NCI-H187 treated with DMSO at 0.1 percent for 48 hours (cell line): ENCODE data around the gene ASRGL1.
A peak's percentile ranks its signal among the peaks of the same experiment; 100 is the strongest.
"Not testable (repeated sequence)": the region's sequence is repeated elsewhere in the genome, so short reads cannot be mapped to it uniquely, and the experiment has no call there.

Experiments
- DNase-seq: peaks from one replicate; lab custom pipeline; 2025; lab: John Stamatoyannopoulos, UW

The ASRGL1 gene

DNA sequence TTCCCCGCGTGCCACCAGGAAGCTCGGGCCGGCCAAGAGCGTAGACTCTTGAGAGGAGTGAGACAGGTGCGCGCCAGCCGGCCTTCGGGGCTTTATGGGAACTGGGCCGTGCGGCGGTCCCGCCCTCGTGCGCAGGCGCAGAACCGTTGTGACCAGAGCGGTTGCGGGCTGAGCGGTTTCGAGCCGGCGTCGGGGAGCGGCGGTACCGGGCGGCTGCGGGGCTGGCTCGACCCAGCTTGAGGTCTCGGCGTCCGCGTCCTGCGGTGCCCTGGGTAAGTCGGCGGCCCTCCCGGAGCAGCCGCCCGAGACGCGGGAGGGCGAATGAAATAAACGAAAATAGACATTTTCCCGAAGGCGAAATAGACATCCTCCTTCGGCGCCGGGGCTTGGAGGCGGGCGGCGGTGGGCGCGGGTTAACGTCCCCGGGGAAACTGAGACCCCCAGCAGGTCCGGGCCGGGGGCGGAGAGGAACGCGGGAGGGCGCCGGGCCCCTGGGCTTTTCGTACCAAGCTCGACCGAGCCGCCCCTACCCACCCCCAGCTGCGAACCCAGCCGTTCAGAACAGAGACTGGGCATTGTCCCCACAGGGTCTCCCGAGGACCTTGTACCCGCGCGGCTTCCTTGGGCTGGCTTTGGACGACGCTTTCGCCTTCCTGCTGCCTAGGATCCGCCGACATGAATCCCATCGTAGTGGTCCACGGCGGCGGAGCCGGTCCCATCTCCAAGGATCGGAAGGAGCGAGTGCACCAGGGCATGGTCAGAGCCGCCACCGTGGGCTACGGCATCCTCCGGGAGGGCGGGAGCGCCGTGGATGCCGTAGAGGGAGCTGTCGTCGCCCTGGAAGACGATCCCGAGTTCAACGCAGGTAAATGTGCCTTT, at the start of gene ASRGL1:
ASRGL1 (plus strand) TSS at position 146 of the 879 bp plus-strand sequence; CDS start at position 676, 530 bp downstream.
- peak; percentile 60 for DNase-seq

DNA sequence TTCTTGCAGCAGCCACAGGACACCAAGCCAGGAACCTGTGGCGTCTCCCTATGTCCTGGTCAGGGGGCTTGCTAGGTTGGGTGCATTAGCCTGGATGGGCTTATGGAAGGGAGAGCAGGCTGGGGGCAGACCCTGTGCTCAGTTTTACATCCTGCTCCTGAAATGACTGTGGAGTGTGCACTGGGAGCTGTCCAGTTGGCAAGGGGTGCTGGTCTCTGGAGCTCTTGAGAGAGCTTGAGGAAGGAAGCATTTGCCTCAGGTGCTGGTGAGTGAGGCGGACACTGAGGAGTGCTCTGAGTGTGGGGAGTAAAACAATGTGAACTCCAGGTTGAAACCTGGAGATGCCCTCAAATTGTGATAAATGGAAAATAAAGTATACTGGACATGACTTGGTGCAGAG, 41.7 kb upstream of the ASRGL1 start:
- DNase-seq: no peak

DNA sequence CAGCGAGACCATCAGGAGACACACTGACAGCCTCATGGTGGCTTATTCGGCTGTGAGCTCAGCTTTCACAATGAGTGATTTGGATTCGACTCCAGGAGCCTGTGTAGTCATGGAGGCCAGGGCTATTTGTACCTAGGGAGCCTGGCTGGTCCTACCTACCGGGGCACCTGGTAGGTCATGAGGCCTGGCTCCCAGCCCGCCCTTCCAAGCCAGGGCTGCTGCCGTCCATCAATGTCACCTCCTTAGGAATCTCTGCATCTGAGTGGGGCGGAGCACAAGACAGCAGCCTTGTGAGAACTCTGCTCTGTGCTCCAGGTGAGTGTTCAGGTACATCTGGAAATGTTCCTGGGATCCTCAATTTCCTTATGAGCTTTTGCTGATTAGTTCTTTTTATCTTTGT, 38.3 kb upstream of the ASRGL1 start, which contains the start of gene SCGB1D4:
SCGB1D4 (minus strand) TSS at position 101 of the 400 bp plus-strand sequence; CDS start at position 36, 65 bp downstream.
- no peak for DNase-seq

DNA sequence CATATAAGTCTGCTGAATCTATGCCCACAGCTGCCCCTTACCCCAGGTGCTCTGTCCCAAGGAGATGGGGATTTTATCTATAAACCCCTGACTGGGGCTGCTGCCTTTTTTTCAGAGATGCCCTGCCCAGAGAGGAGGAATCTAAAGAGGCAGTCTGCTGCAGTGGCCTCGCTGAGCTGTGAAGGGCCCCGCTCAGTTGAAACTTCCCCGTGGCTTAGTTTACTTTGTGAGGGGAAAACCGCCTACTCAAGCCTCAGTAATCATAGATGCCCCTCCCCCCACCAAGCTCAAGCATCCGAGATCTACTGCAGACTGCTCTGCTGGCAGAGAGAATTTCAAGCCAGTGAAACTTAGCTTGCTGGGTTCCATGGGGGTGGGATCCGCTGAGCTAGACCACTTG, 31.0 kb upstream of the ASRGL1 start:
- DNase-seq: no peak

DNA sequence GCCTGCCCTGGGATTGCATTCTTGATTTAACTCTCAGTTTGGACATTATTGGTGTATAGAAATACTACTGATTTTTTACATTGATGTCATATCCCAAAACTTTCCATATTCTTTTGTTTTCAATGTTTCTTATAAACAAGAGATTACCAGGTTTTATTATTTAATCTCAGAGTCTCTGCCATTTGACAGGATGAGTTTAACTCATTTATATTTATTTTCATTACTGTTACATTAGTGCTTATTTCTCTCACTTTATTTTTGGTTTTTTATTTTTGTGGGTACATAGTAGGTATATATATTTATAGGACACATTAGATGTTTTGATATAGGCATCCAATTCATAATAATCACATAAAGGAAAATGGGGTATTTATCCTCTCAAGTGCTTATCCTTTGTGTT, 29.3 kb upstream of the ASRGL1 start:
- no peak for DNase-seq

DNA sequence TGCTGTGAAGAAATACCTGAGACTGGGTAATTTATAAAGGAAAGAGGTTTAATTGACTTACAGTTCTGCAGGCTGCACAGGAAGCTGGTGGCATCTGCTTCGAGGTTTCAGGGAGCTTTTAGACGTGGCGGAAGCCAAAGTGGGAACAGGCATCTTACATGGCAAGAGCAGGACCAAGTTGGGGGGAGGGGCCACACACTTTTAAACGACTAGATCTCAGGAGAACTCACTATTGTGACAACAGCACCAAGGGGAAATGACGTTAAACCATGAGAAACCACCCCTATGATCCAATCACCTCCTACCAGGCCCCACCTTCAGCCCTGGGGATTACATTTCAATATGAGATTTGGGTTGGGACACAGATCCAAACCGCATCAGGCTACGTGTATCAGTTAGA, 27.3 kb upstream of the ASRGL1 start:
- DNase-seq: no peak

DNA sequence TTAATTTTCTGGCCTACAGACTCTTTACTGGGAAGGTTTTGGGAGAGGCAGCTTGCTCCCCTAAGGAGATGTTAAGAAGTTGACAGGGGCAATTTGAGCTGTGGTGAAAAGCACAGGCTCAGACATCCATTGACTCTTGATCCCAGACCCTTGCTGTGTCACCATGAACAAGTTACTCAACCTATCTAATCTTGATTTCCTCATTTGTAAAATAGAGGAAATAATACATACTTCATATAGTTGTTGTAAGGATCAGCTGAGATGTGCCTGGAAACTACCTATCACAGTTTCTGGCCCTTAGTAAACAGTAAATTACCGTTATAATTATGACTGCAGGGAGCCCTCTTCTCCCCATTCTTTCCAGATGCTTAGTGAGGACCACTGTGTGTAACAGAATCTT, 21.8 kb upstream of the ASRGL1 start:
- no peak for DNase-seq

DNA sequence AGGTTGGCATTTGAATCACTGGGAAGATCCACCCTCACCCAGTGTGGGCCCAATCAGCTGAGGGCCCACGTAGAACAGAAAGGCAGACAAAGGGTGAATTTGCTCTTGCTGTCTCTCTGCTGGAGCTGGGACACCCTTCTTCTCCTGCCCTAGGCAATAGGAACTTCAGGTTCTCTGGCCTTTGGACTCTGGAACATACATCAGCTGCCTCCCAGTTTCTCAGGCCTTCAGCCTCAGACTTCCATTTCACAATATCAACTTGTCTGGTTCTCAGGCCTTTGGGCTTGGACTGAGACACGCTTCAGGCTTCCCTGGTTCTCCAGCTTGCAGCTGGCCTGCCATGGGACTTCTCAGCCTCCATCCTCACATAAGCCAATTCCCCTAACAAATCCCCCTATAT, 14.7 kb upstream of the ASRGL1 start:
- no peak for DNase-seq

DNA sequence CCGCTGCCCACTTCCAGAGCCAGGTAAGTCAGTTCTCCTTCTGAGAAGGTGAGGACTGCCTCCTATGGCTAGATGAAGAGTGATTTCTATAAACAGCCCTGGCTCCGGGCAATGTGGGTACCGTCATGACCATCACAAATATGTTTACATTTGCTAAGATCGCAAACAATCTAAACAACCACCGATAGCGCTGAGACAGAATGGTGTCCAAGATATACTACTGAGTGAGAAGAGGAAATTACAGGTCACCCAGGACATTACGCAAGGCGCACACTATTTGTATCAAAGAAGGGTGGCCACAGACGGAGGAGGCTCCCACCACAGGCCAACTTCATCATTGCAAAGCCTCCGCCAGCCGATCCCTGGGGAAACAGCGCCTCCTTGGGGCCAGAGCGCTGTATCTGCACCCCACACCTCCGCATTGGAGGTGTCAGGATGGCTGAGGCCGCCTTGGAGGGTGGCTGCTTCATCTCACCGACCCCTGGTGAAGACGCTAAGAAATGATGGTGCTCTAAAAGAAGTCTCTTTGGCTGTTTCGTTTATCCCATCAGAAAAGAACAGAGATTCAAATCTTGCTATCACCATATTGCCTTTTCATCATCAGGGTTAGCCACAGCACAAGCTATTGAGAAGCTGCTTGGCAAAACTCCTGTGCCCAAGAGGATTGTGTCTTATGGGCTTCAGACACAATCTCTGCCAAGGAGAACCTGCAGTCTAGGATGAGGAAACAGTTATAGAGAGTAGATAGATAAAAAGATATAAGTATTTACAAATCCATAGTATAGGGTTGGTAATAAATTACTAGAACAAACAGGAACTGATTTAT, 12.3 kb upstream of the ASRGL1 start:
- no peak for DNase-seq

DNA sequence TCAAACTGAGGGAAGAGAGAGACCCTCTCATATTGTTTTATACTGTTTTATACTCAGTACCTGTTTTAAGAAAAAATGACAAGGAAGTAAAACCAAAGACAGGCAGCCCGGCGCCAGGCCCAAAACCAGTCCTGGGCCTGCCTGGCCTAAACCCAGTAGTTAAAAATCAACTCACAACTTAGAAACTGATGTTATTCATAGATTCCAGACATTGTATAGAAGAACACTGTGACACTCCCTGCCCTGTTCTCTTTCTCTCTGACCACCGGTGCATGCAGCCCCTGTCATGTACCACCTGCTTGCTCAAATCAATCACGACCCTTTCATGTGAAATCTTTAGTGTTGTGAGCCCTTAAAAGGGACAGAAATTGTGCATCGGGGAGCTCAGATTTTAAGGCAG, 11.5 kb upstream of the ASRGL1 start:
- DNase-seq: not testable (repeated sequence)

DNA sequence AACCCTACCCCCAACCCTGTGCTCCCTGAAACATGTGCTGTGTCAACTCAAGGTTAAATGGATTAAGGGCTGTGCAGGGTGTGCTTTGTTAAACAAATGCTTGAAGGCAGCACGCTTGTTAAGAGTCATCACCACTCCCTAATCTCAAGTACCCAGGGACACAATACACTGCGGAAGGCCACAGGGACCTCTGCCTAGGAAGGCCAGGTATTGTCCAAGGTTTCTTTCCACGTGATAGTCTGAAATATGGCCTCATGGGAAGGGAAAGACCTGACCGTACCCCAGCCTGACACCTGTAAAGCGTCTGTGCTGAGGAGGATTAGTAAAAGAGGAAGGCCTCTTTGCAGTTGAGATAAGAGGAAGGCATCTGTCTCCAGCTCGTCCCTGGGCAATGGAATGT, 10.5 kb upstream of the ASRGL1 start:
- not testable (repeated sequence) for DNase-seq

DNA sequence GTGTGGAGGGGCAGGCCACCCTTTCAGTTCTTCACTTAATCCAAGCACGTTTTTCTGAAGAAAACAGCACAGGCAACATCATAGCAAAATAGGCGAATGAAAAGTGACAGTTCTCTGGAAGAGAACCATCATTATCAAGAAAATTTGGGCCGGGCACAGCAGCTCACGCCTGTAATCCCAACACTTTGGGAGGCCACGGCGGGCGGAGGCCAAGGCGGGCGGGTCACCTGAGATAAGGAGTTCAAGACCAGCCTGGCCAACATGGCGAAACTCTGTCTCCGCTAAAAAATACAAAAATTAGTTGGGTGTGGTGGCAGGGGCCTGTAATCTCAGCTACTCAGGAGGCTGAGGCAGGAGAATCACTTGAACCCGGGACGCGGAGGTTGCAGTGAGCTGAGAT, 9.7 kb upstream of the ASRGL1 start:
- DNase-seq: not testable (repeated sequence)

DNA sequence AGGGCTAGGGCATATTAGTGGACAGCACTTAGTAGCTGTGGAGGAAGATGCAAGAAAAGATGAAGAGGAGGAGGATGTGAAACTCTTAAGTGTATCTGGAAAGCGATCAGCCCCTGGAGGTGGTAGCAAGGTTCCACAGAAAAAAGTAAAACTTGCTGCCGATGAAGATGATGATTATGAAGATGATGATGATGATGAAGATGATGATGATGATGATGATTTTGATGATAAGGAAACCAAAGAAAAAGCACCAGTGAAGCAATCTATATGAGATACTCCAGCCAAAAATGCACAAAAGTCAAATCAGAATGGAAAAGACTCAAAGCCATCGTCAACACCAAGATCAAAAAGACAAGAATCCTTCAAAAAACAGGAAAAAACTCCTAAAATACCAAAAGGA, 6.0 kb upstream of the ASRGL1 start:
- DNase-seq: not testable (repeated sequence)

DNA sequence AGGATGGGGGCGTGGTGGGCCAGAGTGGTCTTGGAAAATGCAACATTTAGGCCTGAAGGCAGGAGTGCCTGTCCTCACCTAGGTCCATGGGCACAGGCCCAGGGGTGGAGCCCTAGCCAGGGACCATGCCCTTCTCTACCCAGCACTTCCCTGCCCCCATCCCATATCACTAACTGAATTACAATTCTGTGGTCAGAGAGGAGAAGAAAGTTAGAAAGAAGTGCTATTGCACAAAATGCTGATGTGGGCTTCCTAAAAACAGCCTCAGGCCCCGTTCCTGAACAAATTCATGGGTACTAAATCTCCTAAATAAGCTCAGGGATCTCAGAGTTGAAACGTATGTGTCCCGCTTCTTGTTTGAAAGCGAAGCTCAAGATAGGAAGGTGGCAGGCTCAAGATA, 3.5 kb upstream of the ASRGL1 start:
- DNase-seq: no peak

DNA sequence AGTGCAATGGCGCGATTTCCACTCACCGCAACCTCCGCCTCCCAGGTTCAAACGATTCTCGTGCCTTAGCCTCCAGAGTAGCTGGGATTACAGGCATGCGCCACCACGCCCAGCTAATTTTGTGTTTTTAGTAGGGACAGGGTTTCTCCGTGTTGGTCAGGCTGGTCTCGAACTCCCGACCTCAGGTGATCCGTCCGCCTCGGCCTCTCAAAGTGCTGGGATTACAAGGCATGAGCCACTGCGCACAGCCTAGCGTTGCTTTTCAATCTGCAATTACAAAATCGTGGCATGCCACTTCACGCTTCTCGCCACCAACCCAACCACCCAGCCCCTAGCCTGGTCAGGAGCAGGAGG, 322 bp upstream of the ASRGL1 start:
- not testable (repeated sequence) for DNase-seq

DNA sequence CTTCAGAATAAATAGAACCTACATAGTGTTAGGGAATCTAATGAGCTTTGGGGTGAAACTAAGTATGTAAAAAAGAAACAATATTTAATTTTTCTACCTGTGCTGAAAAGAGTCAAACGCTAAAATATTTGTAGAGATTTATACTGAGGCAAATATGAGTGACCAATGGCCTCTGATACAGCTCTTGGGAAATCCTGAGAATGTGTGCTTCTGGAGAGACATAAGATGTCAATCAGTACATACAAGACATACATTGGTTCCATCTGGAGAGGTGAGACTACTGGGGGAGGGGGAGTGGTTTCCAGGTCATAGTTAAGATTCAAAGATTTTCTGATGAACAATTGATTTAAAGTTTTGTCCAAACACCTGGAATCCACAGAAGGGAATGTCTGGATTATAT, 970 bp downstream of the ASRGL1 start:
- no peak for DNase-seq

DNA sequence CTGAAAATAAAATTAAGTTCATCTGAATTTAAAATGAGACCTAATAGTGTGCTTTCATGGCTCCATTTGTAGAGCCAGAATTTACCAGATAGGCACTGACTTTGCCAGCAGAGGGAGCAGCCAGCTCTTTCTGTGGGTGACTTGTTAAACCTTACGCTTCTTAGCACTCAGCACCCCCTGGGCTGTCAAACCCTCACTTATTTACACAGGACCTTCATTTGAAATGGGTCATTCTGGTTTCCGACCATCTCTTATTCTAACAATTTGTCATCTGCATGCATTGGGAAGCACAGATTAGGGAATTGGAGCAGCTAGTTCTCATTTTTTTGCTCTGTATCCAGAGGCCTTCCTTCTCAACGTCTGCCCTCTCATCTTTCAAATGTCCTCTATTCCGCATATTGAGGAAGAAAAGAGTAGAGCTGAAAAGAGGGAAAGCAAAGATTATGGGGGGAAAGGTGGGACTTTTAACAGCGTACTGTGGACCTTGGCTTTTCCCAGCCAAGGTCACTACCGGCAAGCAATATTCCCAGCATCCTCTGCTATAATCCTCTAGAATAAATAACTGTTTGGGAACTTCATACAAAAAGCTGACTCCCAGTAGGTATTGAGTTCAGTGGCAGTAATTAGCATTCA, 3.1 kb downstream of the ASRGL1 start:
- no peak for DNase-seq

DNA sequence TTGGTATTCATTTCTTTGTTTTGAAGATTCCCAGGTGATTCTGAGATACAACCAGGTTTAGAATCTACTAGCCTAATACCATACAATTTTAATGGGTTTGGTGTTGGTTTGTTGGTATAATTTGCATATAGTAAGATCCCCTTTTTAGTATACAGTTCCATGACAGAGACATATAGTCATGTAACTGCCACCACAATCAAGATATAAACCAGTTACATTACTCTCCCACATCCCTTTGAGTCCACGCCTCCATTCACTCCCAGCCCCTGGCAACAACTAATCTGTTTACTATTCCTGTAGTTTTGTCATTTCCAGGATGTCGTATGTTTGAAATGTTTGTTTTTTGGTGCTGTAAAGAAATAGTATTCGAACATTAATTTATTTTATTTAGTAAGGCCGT, 4.3 kb downstream of the ASRGL1 start:
- DNase-seq: no peak

DNA sequence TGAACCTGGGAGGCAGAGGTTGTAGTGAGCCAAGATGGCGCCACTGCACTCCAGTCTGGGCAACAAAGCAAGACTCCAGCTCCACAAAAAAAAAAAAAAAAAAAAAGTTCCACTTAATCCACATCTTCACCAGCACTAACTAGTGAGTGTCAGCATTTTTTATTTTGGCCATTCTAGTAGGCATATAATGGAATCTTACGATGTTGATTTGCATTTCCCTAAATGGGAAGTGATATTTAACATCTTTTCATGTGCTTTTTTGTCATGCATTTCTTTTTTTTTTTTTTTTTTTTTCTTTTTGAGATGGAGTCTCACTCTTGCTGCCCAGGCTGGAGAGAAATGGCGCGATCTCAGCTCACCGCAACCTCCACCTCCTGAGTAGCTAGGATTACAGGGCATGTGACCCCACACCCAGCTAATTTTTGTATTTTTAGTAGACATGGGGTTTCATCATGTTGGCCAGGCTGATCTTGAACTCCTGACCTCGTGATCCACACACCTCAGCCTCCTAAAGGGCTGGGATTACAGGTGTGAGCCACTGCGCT, 6.5 kb downstream of the ASRGL1 start:
- DNase-seq: not testable (repeated sequence)

DNA sequence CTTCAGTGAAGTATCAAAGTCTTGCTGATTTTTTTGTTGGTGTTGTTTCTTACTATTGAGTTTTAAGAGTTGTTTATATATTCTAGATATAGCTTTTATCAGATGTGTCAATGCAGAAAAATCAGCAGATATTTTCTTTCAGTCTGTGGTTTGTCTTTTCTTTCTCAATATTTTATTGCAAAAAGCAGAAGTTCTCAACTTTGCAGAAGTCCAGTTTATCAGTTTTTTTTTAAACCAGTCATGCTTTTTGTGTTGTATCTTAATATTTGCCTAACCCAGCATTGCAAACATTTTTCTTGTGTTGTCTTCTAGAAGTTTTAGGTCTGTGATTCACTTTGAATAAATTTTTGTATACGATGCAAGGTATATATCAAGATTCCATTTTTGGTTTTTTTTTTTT, 7.0 kb downstream of the ASRGL1 start:
- no peak for DNase-seq

DNA sequence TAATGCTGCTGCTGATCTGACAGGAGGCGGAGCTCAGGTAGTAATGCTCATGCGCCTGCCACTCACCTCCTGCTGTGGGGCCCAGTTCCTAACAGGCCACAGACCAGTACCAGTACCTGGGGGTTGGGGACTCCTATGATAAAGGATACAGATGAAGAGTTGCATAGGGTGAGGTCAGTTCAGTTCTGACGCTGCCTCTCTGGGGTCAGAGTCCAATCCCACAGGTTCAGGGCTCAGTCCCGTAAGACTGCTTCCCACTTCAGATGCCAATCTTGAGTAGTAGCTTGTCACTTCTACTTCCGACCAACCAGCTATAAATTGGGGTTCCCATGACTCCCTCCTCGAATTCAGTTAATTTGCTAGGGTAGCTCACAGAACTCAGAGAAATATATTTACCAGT, 8.6 kb downstream of the ASRGL1 start:
- DNase-seq: no peak
